ENCODE measurements around the gene ANXA4. TPM values are rescaled to one million over a fixed set of nuclear protein-coding genes. Genes with fewer than 3 reads are reported as not detected.
"Not testable (repeated sequence)": the region's sequence is repeated elsewhere in the genome, so short reads cannot be mapped to it uniquely, and the experiment has no call there.

Gene ANXA4
- total RNA-seq, 2 donors from 2014 or later: 22.4 to 32.0 TPM

DNA sequence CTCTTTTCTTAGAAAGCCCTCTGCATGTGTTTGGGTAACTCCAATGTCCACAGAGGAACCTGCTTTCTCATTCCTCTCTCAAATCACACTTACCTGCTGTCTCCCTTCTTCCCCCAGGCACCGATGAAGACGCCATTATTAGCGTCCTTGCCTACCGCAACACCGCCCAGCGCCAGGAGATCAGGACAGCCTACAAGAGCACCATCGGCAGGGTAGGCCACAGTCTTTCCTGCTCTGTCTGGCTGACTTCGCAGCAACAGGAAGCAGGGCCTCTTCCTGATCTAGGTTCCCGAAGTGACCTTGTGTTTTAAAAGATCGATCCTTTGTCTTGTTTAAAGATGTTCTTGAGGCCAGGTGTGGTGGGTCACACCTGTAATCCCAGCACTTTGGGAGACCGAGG is 62.5 kb downstream of the ANXA4 start:
- DNase-seq (ENCODE audit: low spot score in 2 of 2) (no peak), ATAC-seq (no peak)
- Mint-ChIP-seq H3K36me3 (peaks cover 0 to 7% of the 10 kb centered on the region in 2 donors), H3K9me3 (no peaks in the 10 kb centered on the region), H3K27ac (no peak overlapping the region)

DNA sequence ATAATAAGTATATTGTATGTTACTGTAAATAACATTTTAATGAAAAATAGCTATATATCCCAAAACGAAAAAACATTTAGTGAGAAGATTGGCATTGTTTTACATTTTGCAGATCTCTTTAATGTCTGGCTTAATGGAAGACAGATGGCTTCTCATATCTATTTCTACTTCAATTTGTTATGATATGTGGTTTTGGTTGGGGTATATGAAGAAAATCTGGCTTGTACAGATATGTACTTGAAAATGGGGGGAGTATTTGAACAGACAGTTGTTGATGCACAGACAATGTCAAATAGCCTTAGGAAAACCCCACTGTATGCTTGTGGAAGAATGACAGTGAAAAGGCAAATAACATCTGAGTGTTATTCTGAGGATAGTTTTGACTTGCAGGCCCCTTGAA is 64.0 kb downstream of the ANXA4 start:
- ATAC-seq: no peak
- no peak for DNase-seq (ENCODE audit: low spot score in 2 of 2)
- Mint-ChIP-seq H3K9me3 (no peaks in the 10 kb centered on the region), H3K27ac (no peak overlapping the region), H3K36me3 (peaks cover 0 to 7% of the 10 kb centered on the region in 2 donors)

DNA sequence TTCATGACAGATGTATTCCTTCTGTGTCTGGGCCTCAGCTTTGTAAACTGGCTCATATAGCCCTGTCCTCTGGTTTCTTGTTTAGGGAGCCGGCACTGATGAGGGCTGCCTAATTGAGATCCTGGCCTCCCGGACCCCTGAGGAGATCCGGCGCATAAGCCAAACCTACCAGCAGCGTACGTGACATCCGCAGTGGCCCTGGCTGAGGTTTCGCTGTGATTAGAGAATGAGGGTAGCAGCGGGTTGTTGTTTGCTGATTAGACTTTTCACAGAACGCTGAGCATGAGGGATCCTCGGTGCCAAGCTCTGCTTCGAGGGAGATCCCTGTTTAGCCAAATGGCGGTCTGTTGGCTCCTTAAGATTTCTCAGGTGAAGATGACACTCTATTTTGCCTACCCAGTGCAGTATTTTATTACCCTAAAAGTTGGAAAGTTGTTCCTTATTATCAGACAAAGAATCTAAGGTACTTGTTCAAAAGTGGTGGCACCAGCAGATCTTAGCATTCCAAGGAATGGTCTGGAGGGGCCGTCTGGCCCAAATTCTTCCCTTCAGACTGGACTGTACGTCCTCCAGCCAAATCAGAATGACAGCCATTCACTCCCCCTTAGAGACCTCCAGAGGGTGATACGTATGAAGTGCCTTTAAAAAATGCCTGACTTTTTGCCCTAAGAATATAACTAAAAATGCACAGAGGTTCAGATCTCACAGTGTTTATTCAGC is 66.0 kb downstream of the ANXA4 start:
- no peaks in the 10 kb centered on the region for H3K9me3 Mint-ChIP-seq

DNA sequence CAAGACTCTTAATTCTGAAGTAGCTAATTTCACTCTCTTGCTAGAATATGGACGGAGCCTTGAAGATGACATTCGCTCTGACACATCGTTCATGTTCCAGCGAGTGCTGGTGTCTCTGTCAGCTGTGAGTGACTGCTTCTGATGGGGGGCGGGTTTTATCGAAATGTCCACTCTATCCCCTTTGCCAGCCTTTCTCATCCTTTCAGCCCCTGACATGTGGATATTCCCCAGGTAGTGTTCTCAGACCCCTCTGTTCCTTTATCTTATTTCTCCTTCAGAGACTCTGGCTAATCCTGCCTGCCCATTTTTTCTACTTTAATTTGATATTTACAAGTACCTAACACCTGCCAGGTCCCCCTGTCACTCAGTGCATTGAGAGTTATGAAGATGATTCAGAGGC is 68.6 kb downstream of the ANXA4 start:
- no peak overlapping the region for H3K27ac Mint-ChIP-seq
- no peaks in the 10 kb centered on the region for H3K36me3 Mint-ChIP-seq
- no peaks in the 10 kb centered on the region for H3K9me3 Mint-ChIP-seq
- ATAC-seq: no peak
- DNase-seq (ENCODE audit: low spot score in 2 of 2): no peak

More for the DNA sequence above, 66.0 kb downstream of the ANXA4 start:
- H3K27ac Mint-ChIP-seq: no peak overlapping the region
- ATAC-seq (no peak), DNase-seq (ENCODE audit: low spot score in 2 of 2) (no peak)
- peaks cover 0 to 7% of the 10 kb centered on the region in 2 donors for H3K36me3 Mint-ChIP-seq

DNA sequence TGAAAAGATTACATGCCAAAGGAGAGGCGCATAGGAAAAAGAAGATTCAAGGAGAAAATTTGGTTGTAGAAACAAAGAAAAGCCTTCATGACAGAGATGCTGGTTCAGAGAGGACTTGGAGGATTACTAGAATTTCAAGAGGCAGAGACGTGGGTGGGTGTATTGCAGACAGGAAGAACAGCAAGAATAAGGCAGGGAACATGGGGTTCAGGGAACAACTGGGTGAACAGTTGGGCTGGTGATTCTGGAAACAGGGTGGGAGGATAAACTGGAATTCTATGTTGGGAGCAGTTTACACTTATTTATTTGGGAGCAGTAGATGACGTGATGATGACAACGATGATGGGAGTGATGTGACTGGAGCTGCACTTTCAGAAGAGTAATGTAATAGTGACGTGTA is 69.1 kb downstream of the ANXA4 start:
- DNase-seq (ENCODE audit: low spot score in 2 of 2) (no peak), ATAC-seq (no peak)
- H3K27ac Mint-ChIP-seq: no peak overlapping the region
- no peaks in the 10 kb centered on the region for H3K9me3 Mint-ChIP-seq
- H3K36me3 Mint-ChIP-seq: no peaks in the 10 kb centered on the region

DNA sequence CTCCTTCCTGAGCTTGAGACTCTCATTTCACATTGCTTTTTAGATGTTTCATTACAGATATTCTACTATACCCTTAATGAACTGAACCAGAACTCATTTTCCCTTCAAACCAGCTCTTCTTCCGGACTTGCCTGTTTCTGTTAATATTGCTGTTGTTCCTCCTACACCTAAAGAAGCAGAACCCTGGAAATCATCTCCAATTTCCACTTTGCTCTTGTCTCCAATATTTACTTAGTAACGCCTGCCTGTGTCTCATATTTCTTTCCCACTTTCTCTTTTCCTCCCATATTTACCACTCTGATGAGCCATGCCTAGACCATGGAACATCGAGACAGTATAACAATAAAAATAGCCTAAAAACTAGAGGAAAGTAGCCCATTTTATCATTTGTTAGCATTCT is 69.7 kb downstream of the ANXA4 start:
- Mint-ChIP-seq H3K9me3 (no peaks in the 10 kb centered on the region), H3K27ac (no peak overlapping the region), H3K36me3 (no peaks in the 10 kb centered on the region)
- no peak for ATAC-seq
- no peak for DNase-seq (ENCODE audit: low spot score in 2 of 2)

DNA sequence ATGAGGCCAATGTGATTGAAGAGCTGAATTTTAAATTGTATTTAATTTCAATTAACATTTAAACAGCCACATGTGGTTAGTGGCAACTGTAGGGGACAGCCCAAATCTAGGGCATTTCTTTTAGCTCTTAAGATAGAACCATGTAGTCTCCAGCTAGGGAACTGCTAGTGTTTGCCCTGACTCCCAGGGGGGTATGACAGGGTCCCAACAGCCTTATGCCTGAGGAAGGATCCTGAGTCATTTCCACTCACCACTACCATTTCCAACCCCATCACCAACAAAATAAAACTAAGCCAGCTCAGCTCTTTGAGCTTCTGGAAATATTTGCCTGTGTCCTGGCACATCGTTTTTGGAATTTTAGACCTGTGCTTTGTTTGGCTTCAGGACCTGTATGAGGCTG is 73.8 kb downstream of the ANXA4 start:
- Mint-ChIP-seq H3K27ac (peak overlapping the region in 1 of 2 donors; percentile 6), H3K9me3 (no peaks in the 10 kb centered on the region), H3K36me3 (no peaks in the 10 kb centered on the region)
- no peak for DNase-seq (ENCODE audit: low spot score in 2 of 2)
- no peak for ATAC-seq

DNA sequence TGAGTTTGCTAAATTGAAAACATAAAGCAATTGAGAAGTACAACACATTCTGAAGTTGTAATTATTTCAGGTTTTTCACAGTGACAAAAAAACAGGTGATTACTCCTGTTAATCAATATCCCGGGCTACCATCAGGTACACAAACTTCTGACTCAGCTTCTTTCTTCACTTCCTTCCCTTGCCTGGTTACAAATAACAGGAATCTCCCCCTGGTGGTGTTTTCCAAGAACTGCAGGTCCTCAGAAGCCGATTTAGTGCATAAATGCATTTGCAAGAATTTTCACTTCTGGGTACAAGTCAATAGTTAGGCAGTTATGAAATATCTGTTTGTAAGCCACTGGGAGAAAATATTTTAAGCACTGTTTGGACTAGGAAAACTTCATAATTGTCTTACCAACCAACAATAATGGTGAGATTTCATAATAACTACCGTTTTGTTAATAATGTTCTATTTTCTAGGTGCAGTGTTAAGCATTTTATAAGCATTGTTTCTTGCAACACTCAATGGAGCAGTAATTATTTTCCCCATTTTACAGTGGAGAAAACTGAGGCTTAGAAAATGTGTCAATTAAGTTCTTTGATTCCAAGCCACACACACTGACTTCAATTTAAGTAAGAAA is 75.1 kb downstream of the ANXA4 start:
- no peak overlapping the region for H3K27ac Mint-ChIP-seq
- peak; percentile 53 to 72 for ATAC-seq
- no peaks in the 10 kb centered on the region for H3K9me3 Mint-ChIP-seq
- no peaks in the 10 kb centered on the region for H3K36me3 Mint-ChIP-seq
- peak in 1 of 2 donors; percentile 70 for DNase-seq (ENCODE audit: low spot score in 2 of 2)

DNA sequence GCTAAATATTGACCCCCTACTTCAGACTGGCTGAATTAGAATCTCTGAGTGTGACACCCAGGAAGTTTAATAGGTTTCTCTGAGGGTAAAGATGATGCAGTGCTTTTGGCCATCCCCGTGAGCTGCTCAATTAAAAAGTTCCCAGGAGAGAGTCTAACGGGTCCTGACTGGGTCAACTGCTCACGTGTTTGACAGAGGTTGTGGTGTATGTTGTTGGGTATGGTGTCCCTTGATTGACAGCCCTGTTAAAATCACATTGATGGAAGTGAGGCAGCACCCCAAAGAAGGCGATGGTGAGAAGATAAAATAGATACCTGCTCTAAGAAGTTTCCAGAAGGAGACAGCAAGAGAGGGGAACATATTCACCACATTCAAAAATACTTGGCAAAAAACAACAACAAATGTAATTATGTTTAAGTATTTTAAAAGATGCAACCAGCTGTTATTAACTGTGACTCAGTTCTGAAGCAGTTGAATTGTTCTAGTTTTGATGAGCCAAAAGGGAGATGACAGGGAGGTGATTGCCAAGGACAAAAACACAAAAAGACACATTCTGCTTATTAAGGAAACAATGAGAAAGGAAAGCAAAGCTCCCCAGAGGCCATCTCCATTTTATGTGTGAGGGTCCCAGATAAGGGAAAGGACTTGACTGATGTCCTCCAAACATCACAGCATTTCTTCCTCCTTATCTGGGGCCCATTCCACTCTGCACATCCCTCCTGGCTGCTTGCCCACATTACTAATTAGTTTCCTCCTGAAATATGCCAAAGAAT is 76.0 kb downstream of the ANXA4 start:
- Mint-ChIP-seq H3K9me3 (no peaks in the 10 kb centered on the region), H3K36me3 (no peaks in the 10 kb centered on the region), H3K27ac (no peak overlapping the region)
- ATAC-seq: no peak
- DNase-seq (ENCODE audit: low spot score in 2 of 2): no peak

DNA sequence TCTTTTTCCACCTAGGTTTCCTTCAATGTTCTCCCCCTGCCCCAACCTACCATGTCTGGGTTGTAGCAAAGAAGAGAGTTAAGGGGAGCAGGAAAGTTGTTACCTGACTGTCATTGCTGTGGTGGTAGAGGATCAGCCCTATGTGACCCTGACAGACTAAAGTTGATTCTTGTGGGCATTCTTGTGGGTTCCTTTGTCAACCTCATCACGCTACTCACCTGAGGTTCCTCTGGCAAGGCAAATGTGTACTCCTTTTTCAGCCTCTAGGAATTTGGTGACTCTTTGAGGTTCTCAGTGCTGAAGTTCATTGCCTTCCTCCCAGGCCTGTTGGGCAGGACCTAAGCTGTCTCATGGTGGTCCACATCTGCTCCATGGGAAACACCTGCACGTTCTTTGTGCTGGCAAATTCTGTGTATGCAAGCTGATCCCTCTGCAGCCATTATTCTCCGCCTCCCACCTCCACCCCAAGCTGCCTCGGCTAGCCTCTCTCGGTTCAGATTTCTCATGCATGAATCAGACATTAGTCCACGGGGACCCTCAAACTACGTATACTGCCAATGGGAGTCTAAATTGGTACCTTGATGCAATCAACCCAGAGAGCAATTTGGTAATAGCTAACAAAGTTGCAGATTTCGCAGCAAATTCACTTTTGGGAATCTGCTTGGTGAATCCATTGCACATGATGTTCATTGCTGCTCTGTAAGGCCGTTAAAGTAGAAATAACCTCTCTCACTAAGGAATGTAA is 86.0 kb downstream of the ANXA4 start:
- H3K27ac Mint-ChIP-seq: peak overlapping the region; percentile 27 to 98
- no peak for DNase-seq (ENCODE audit: low spot score in 2 of 2)
- ATAC-seq: no peak
- H3K9me3 Mint-ChIP-seq: no peaks in the 10 kb centered on the region
- H3K36me3 Mint-ChIP-seq: peaks cover 8 to 13% of the 10 kb centered on the region in 2 donors

DNA sequence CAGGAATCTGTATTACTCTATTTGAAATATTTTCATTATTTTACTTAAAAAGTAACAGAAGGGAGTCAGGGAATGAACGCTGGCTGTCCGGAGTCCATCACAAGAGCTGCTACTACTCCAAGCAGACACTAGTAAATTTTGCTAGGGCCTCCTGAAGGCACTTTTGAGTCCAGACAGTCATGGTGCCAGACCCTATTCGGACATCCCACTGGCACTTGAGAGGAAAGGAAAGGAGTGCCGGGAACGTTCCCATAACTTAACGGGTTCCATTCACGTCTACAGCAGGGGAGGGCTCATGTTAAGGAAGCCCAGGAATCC is 87.0 kb downstream of the ANXA4 start:
- peaks cover 8 to 13% of the 10 kb centered on the region in 2 donors for H3K36me3 Mint-ChIP-seq
- no peak for DNase-seq (ENCODE audit: low spot score in 2 of 2)
- H3K27ac Mint-ChIP-seq: peak overlapping the region; percentile 95 to 98
- no peak for ATAC-seq
- no peaks in the 10 kb centered on the region for H3K9me3 Mint-ChIP-seq

DNA sequence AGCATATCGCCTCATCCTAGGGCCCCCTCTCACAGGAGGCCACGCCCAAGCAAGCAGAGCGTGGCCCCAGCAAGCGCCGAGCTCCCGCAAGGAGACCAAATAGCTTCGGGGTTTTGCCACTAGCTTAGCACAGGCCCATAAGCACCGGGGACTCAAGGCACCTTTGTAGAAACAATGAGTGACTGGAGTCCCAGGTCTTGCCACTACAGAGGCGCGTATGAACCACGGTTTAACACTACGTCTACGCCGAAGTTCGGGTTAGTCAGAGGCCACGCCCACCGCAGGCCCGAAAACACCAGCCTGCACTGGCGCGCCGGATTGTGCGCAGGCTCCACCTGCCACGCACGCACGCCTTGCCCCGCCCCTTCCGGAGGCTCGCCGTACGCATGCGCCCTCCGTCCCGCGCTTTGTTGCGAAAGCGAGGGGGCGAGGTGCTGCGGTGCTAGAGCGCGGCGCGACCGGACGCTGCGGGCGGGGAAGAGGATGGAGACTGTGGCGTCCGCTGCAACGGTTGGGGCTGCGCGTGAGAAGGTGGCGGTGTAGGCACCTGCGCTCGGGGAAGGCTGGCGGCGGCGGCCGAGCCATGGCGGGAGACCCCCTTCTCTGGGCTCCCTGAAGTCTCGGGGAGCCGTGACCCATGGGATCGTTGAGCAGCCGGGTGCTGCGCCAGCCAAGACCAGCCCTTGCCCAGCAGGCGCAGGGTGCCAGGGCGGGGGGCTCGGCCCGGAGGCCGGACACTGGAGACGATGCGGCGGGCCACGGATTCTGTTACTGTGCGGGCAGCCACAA is 87.5 kb downstream of the ANXA4 start, which contains the start of gene GMCL1:
Gene GMCL1, plus strand, starts transcription at position 405 of the 789 bp plus-strand sequence. Its CDS starts 233 bp downstream, at position 638.
- DNase-seq (ENCODE audit: low spot score in 2 of 2): peak; percentile 99
- Mint-ChIP-seq H3K9me3 (no peaks in the 10 kb centered on the region), H3K36me3 (peaks cover 11 to 17% of the 10 kb centered on the region in 2 donors), H3K27ac (peak within 1 kb of the TSS; percentile 95 to 98)
- peak; percentile 94 to 96 for ATAC-seq

DNA sequence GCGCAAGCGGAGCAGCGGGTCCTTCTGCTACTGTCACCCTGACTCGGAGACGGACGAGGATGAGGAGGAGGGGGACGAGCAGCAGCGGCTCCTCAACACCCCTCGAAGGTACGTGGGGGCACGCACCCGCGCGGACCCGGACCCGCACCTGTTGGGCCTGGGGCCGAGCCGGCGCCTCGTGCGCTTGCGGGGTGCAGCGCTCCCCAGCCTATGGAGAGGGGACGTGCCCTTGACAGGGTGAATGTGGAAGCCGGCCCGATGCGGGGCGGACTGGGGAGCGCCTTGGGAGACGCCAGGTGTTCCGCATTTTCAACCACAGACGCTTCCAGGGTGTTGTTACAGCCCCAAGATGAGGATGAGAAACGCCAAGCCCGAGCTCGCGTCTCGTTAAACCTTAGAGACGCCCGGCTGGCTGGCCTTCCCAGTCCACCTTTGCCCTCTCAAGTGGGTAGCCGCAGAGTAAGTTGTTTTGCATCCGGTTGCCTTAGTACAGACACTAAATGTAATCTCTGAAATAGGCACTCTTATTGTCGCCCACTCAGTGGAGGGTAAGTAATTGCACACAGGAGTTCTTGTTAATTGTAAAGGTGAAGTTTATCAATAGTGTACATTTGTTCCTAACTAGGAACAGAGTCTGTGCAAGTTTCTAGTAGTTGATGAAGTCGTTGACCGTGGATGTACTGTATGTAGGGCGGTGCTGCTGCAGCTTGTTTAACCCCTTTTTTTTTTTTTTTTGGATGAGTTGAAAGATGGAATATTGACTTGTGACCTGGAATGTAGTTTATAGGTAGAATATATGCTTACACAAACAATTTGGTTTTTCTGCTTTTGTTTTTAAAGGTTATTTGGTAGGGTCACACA is 88.3 kb downstream of the ANXA4 start:
- ATAC-seq (peak; percentile 35 to 45), DNase-seq (ENCODE audit: low spot score in 2 of 2) (peak; percentile 47 to 69)
- Mint-ChIP-seq H3K27ac (peak overlapping the region; percentile 88 to 98), H3K9me3 (no peaks in the 10 kb centered on the region), H3K36me3 (peaks cover 16 to 23% of the 10 kb centered on the region in 2 donors)

DNA sequence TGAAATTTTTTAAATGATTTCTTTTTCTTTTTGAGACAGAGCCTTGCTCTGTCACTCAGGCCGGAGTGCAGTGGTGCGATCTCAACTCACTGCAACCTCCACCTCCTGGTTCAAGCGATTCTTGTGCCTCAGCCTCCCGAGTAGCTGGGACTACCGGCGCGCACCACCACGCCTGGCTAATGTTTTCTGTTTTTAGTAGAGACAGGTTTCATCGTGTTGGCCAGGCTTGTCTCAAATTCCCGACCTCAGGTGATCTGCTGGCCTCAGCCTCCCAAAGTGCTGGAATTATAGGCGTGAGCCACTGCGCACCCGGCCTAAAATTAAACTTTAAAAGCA is 88.9 kb downstream of the ANXA4 start:
- Mint-ChIP-seq H3K36me3 (peaks cover 16 to 23% of the 10 kb centered on the region in 2 donors), H3K27ac (peak overlapping the region in 1 of 2 donors; percentile 98)
- DNase-seq (ENCODE audit: low spot score in 2 of 2): not testable (repeated sequence)

DNA sequence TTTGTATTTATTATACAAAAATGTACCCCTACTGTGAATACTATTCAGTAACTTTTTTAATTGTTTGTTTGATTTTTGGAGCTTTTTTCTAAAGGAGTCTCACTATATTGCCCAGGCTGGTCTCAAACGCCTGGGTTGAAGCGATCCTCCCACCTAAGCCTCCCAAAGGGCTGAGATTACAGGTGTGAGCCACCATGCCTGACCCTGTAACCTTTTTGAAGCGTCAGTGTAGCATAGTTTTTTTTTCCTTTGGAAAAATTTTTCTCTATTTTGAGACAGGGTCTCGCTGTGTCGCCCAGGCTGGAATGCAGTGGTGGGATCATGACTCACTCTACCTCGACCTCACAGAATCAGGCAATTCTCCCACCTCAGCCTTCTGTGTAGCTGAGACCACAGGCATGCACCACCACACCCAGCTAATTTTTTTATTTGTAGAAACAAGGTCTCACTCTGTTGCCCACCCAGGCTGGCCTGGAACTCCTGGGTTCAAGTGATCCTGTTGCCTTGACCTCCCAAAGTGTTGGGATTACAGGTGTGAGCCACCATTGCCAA is 89.5 kb downstream of the ANXA4 start:
- Mint-ChIP-seq H3K9me3 (no peaks in the 10 kb centered on the region), H3K36me3 (peaks cover 16 to 23% of the 10 kb centered on the region in 2 donors), H3K27ac (no peak overlapping the region)
- no peak for ATAC-seq
- no peak for DNase-seq (ENCODE audit: low spot score in 2 of 2)

More for the DNA sequence above, 88.9 kb downstream of the ANXA4 start:
- H3K9me3 Mint-ChIP-seq, ATAC-seq: not testable (repeated sequence)
